Erythroblast (primary cell): ENCODE results near the gene MYO18B.

ENCODE experiments used
- GATA1 ChIP-seq: IDR thresholded peaks from 2 replicates; pipeline ENCODE4 v1.6.1; 2011; ENCODE audit warnings: low read depth, mild to moderate bottlenecking, control low read depth, low read length, moderate library complexity
- POLR2A ChIP-seq: IDR thresholded peaks from 2 replicates; pipeline ENCODE4 v1.6.1; 2011; ENCODE audit warnings: mild to moderate bottlenecking, low read length

- TF ChIP-seq POLR2A (no peak), GATA1 (no peak)
Observed at GRCh38 chr22:25878933-25879332, 136.9 kb downstream of the MYO18B start.
